NT2/D1 (cell line): Measurements from ENCODE around the gene AP1S1.

Source experiments
- DNase-seq: peaks from one replicate; pipeline ENCODE4 v3.0.0-alpha.2; 2011; ENCODE audit warnings: low read depth, low spot score
- H3K27me3 ChIP-seq: 2 replicates; pipeline ENCODE4 v1.6.0; 2011; ENCODE audit warnings: mild to moderate bottlenecking; ENCODE audit not compliant: insufficient read length, insufficient read depth
- H3K36me3 ChIP-seq: 2 replicates; pipeline ENCODE4 v1.6.1; 2011; ENCODE audit warnings: mild to moderate bottlenecking, low read length, mixed read lengths; ENCODE audit not compliant: insufficient read depth, insufficient read length
- H3K4me1 ChIP-seq: 2 replicates; pipeline ENCODE4 v1.5.1; 2011; ENCODE audit not compliant: insufficient read depth, insufficient read length
- H3K4me3 ChIP-seq: 2 replicates; pipeline ENCODE4 v1.5.1; 2011; ENCODE audit warnings: low read depth; ENCODE audit not compliant: insufficient read length
- H3K9ac ChIP-seq: 2 replicates; pipeline ENCODE4 v1.6.0; 2011; ENCODE audit warnings: low read depth; ENCODE audit not compliant: insufficient read length
- H3K9me3 ChIP-seq: 2 replicates; pipeline ENCODE4 v1.5.1; 2011; ENCODE audit warnings: mild to moderate bottlenecking, low read length; ENCODE audit not compliant: insufficient read depth
- SUZ12 ChIP-seq: IDR thresholded peaks from 2 replicates; pipeline ENCODE4 v1.6.1; 2011; ENCODE audit not compliant: insufficient read length, insufficient read depth; ENCODE audit errors: extremely low read depth
- YY1 ChIP-seq: IDR thresholded peaks from 2 replicates; pipeline ENCODE4 v1.6.1; 2011; ENCODE audit not compliant: insufficient read length, insufficient read depth
- ZNF274 ChIP-seq: IDR thresholded peaks from 2 replicates; pipeline ENCODE4 v1.6.1; 2011; ENCODE audit warnings: mild to moderate bottlenecking, low read depth, low read length

Gene AP1S1

DNA sequence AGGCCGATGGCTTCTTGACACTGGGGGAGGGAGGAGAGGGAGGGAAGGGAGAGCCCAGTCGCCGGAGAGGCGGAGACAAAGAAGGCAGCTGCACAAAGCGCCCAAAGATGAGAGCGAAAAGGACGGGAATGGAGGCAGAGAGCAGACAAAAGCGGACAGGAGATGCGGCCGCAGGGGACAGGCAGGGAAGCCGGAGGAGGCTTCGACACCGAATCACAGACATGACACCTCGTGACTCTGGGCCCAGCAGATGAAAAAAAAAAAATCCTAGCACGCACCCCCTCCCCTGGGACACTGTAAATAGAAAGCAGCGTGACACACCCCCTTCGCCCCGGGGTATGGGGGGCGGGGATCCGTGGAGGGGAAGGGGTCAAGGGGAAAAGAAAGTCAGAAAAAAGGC is 24.8 kb downstream of the AP1S1 start:
- Histone ChIP-seq H3K9ac (no peak overlapping the region), H3K9me3 (no peaks in the 10 kb centered on the region), H3K27me3 (peaks cover 34% of the 10 kb centered on the region), H3K4me1 (peaks cover 1% of the 10 kb centered on the region), H3K36me3 (no peaks in the 10 kb centered on the region), H3K4me3 (peak overlapping the region; percentile 3)
- DNase-seq: no peak
- TF ChIP-seq ZNF274: no peak
- no peak for TF ChIP-seq YY1
- TF ChIP-seq SUZ12: no peak

DNA sequence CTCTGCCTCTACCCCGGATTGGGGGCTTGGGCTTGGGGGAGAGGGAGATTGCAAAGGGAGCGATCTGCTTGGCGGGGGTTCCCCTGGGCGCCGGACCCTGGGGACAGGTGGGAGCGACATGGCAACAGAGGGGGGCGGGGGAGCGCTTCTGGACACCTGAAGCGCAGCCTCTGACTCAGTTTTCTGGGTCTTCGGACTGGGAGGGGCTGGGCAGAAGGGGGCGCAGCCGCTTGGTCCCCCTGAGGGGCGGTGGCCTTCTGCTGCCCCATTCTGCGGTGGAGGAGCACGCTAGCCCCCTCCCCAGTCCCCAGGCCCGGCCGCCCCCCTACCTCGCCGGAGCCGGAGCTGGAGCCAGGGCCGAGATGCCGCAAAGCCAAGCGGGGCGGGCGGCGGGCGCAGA is 25.4 kb downstream of the AP1S1 start:
- H3K9ac ChIP-seq: peak overlapping the region; percentile 56
- H3K27me3 ChIP-seq: peaks cover 29% of the 10 kb centered on the region
- DNase-seq: no peak
- no peaks in the 10 kb centered on the region for H3K36me3 ChIP-seq
- no peaks in the 10 kb centered on the region for H3K9me3 ChIP-seq
- no peak for TF ChIP-seq ZNF274
- no peak for TF ChIP-seq SUZ12
- no peak for TF ChIP-seq YY1
- peak overlapping the region; percentile 46 for H3K4me3 ChIP-seq
- H3K4me1 ChIP-seq: no peaks in the 10 kb centered on the region

GRCh38 chr7:101180130-101180755 is 26.0 kb downstream of the AP1S1 start, which contains the start of gene NAT16:
Gene NAT16 (minus strand): TSS chr7:101180293. CDS start chr7:101174807, 5,486 bp downstream.
- no peaks in the 10 kb centered on the region for H3K4me1 ChIP-seq
- peaks cover 29% of the 10 kb centered on the region for H3K27me3 ChIP-seq
- TF ChIP-seq YY1 (no peak), ZNF274 (no peak), SUZ12 (no peak)
- peak within 1 kb of the TSS; percentile 46 for H3K4me3 ChIP-seq
- no peak for DNase-seq
- H3K9ac ChIP-seq: peak within 1 kb of the TSS; percentile 56
- no peaks in the 10 kb centered on the region for H3K36me3 ChIP-seq
- no peaks in the 10 kb centered on the region for H3K9me3 ChIP-seq

DNA sequence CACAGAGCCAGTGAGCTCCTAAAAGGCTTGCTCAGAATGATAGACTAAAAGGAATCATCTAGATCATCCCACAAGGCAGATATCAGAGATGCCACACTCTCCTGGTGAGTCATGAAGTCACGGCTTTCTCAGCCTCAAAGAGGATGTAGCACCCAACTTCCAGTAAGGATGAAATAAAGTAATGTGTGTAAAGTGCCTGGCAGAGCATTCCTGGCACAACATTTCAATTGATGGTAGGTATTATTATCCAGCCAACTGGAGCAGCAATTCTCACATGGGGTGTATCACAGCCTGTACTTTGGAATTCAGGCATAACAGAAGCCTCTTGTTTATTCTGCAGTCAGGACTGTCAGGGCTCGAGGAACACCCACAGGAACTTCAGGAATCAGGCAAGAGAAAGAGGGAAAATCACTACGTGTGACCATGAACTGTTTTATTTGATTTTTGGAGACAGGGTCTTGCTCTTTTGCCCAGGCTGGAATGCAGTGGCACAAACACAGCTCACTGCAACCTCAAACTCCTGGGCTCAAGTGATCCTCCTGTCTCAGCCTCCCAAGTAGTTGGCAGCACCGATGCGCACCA is 31.1 kb downstream of the AP1S1 start:
- TF ChIP-seq ZNF274: no peak
- no peak for TF ChIP-seq YY1
- TF ChIP-seq SUZ12: no peak
- Histone ChIP-seq H3K9me3 (no peaks in the 10 kb centered on the region), H3K36me3 (no peaks in the 10 kb centered on the region), H3K27me3 (peaks cover 7% of the 10 kb centered on the region), H3K4me1 (no peaks in the 10 kb centered on the region), H3K9ac (no peak overlapping the region), H3K4me3 (no peak overlapping the region)
- DNase-seq: no peak

DNA sequence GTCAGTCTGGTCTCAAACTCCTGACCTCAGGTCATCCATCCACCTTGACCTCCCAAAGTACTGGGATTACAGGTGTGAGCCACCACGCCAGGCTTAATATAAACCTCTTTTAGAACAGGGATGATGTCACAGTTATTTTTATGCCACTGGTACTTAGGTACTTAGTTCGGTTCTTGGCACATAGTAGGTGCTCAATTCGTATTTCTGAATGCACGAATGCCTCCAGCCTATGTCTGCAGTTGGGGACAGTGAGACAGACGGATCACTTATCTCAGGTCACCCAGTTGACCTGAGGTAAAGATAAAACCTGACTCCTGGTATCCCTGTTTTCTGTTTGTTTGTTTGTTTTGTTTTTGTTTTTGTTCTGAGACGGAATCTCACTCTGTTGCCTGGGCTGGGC is 31.9 kb downstream of the AP1S1 start:
- H3K27me3 ChIP-seq: no peaks in the 10 kb centered on the region
- H3K4me3 ChIP-seq: no peak overlapping the region
- H3K9ac ChIP-seq: no peak overlapping the region
- no peak for DNase-seq
- no peak for TF ChIP-seq SUZ12
- no peak for TF ChIP-seq ZNF274
- no peak for TF ChIP-seq YY1
- H3K4me1 ChIP-seq: no peaks in the 10 kb centered on the region
- no peaks in the 10 kb centered on the region for H3K36me3 ChIP-seq
- no peaks in the 10 kb centered on the region for H3K9me3 ChIP-seq

- Histone ChIP-seq H3K36me3 (no peaks in the 10 kb centered on the region), H3K27me3 (no peaks in the 10 kb centered on the region), H3K4me3 (no peak overlapping the region), H3K9ac (no peak overlapping the region), H3K9me3 (no peaks in the 10 kb centered on the region), H3K4me1 (no peaks in the 10 kb centered on the region)
- TF ChIP-seq SUZ12: no peak
- no peak for TF ChIP-seq ZNF274
- no peak for TF ChIP-seq YY1
- DNase-seq: no peak
Observed at GRCh38 chr7:101186844-101187428, 32.7 kb downstream of the AP1S1 start.

DNA sequence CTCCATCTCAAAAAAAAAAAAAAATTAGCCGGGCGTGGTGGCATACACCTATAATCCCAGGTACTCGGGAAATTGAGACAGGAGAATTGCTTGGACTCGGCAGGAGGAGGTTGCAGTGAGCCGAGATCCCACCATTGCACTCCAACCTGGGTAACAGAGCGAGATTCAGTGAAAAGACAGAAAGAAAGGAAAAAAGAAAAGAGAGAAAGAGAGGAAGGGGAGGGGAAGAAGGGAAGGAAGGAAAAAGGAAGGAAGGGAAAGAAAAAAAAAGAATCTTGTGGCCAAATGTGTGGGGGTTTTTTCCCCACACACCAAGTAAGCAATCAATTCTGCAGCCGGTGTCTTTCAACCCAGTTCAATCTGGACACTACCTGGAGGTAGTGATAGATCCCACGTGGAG is 34.8 kb downstream of the AP1S1 start:
- Histone ChIP-seq H3K4me1 (no peaks in the 10 kb centered on the region), H3K9me3 (no peaks in the 10 kb centered on the region), H3K36me3 (no peaks in the 10 kb centered on the region), H3K4me3 (no peak overlapping the region), H3K9ac (no peak overlapping the region), H3K27me3 (no peaks in the 10 kb centered on the region)
- DNase-seq: no peak
- TF ChIP-seq SUZ12: no peak
- TF ChIP-seq ZNF274: no peak
- TF ChIP-seq YY1: no peak
